ENCODE data around the gene ARPC5. TPM values are rescaled to one million over a fixed set of nuclear protein-coding genes. Genes with fewer than 3 reads are reported as not detected.

Gene ARPC5
- total and polyA plus RNA-seq, 2 of the 8 experiments (the other 6 are each of a cell fraction or from before 2014, with no cell fraction given): 24.0 to 60.8 TPM

GRCh38 chr1:183597656-183598347 is 37.8 kb downstream of the ARPC5 start (continued):
- TF ChIP-seq ASH2L (IDR thresholded peaks at IDR 0.05; ENCODE audit: low read length) (no peak), RBBP5 (IDR thresholded peaks at IDR 0.05; ENCODE audit: borderline replicate concordance, low read depth, low read length) (no peak)
